ENCODE data around the gene NFATC2. TPM values are rescaled to one million over a fixed set of nuclear protein-coding genes. Genes with fewer than 3 reads are reported as not detected.

The NFATC2 gene
- total RNA-seq, 1 donor from 2014 or later, result 0.89 TPM

DNA sequence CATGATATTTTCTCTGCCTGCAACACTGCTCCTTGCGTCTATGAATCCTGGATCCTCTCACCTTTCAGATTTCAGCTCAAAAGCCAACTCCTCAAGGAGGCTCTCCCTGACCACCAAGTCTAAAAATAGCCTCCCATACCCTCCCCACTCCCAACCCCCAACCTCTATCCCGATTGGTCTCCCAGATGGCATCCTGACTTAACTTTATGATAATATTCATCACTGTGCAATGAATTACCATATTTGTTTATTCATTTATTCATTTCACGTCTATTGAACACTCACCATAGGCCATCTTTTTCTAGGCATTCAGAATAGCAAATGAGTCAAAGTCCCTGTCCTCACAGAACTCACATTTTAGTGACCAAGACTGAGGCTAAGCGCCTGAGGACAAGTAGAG, 42.6 kb upstream of the NFATC2 start:
- Mint-ChIP-seq H3K9me3 (ENCODE audit: unreplicated experiment) (no peaks in the 10 kb centered on the region), H3K27ac (ENCODE audit: unreplicated experiment) (no peak overlapping the region), H3K4me3 (ENCODE audit: unreplicated experiment) (no peak overlapping the region), H3K4me1 (ENCODE audit: unreplicated experiment) (peaks cover 6% of the 10 kb centered on the region), H3K36me3 (ENCODE audit: unreplicated experiment) (no peaks in the 10 kb centered on the region), H3K27me3 (ENCODE audit: unreplicated experiment) (no peaks in the 10 kb centered on the region)
- TF ChIP-seq, protein P1, sequence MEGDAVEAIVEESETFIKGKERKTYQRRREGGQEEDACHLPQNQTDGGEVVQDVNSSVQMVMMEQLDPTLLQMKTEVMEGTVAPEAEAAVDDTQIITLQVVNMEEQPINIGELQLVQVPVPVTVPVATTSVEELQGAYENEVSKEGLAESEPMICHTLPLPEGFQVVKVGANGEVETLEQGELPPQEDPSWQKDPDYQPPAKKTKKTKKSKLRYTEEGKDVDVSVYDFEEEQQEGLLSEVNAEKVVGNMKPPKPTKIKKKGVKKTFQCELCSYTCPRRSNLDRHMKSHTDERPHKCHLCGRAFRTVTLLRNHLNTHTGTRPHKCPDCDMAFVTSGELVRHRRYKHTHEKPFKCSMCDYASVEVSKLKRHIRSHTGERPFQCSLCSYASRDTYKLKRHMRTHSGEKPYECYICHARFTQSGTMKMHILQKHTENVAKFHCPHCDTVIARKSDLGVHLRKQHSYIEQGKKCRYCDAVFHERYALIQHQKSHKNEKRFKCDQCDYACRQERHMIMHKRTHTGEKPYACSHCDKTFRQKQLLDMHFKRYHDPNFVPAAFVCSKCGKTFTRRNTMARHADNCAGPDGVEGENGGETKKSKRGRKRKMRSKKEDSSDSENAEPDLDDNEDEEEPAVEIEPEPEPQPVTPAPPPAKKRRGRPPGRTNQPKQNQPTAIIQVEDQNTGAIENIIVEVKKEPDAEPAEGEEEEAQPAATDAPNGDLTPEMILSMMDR (IDR thresholded peaks at IDR 0.05), result no peak
- no peak for DNase-seq (ENCODE audit: extremely low spot score, unreplicated experiment)

DNA sequence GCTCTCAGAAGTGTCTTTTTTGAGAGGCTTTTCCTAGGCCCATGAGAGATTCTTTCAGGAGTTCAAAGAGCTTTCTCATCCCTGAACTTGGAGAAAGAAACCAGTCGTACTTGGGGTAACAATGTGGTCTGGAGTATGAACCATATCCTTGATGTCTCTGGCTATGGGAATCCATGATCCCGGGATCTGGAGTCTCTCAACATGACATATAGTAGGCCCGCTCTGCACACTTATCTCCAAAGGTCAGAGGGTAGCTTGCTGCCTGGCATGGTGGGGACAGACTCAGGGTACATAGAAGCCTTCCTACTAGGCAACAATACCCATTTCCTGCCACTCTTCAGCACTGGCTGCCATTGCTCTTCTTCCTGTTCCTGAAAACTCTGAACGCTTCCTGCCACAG, 42.2 kb upstream of the NFATC2 start:
- DNase-seq (ENCODE audit: extremely low spot score, unreplicated experiment), result no peak
- Mint-ChIP-seq H3K27ac (ENCODE audit: unreplicated experiment) (no peak overlapping the region), H3K4me1 (ENCODE audit: unreplicated experiment) (peaks cover 8% of the 10 kb centered on the region), H3K27me3 (ENCODE audit: unreplicated experiment) (no peaks in the 10 kb centered on the region), H3K36me3 (ENCODE audit: unreplicated experiment) (no peaks in the 10 kb centered on the region), H3K4me3 (ENCODE audit: unreplicated experiment) (no peak overlapping the region), H3K9me3 (ENCODE audit: unreplicated experiment) (no peaks in the 10 kb centered on the region)
- TF ChIP-seq, protein P1 (IDR thresholded peaks at IDR 0.05), result no peak

DNA sequence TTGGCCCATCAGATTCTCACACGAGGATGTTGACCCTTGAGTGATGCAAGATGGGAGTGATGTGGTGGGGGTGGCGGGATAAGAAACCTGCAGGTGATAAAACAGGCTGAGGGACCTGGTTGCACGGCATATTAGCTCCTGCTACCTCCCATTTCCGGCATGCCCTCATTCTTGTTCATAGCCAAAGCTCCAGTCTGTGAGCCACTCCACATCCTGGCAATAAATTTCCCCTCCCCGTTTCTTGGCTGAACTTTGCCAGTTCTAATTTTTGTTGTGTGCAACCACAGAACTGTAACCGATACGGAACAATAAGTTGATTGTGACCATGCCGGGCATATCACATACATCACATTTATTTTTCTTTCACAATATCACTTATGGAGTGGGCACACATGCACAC, 41.6 kb upstream of the NFATC2 start:
- no peak overlapping the region for H3K4me3 Mint-ChIP-seq (ENCODE audit: unreplicated experiment)
- H3K9me3 Mint-ChIP-seq (ENCODE audit: unreplicated experiment), result no peaks in the 10 kb centered on the region
- no peak overlapping the region for H3K27ac Mint-ChIP-seq (ENCODE audit: unreplicated experiment)

DNA sequence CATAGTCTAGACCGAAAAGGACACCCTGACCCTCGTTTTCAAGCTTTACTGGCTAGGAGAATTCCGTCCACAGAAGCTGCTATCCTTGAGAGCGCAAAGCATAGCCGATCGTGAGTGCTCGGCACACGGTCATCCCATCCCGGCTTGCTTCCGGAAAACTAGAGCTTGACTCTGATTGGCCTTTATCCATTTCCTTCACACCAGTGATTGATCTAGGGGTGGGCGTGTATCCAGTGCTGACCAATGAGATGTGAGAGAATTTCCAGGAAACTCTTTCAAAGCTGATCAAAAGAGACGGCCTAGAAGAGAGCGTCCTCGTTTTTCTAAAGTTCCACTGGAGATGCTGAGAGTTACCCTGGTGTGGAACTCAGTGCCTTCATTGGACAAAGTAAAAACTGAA, 41.0 kb upstream of the NFATC2 start:
- Mint-ChIP-seq H3K27ac (ENCODE audit: unreplicated experiment) (no peak overlapping the region), H3K36me3 (ENCODE audit: unreplicated experiment) (no peaks in the 10 kb centered on the region), H3K9me3 (ENCODE audit: unreplicated experiment) (no peaks in the 10 kb centered on the region), H3K27me3 (ENCODE audit: unreplicated experiment) (no peaks in the 10 kb centered on the region), H3K4me3 (ENCODE audit: unreplicated experiment) (no peak overlapping the region), H3K4me1 (ENCODE audit: unreplicated experiment) (peaks cover 17% of the 10 kb centered on the region)
- TF ChIP-seq, protein P1 (IDR thresholded peaks at IDR 0.05), result no peak
- no peak for DNase-seq (ENCODE audit: extremely low spot score, unreplicated experiment)

More for the DNA sequence above, 41.6 kb upstream of the NFATC2 start:
- TF ChIP-seq, protein P1 (IDR thresholded peaks at IDR 0.05), result no peak
- peaks cover 15% of the 10 kb centered on the region for H3K4me1 Mint-ChIP-seq (ENCODE audit: unreplicated experiment)
- DNase-seq (ENCODE audit: extremely low spot score, unreplicated experiment), result no peak
- H3K27me3 Mint-ChIP-seq (ENCODE audit: unreplicated experiment), result no peaks in the 10 kb centered on the region
- H3K36me3 Mint-ChIP-seq (ENCODE audit: unreplicated experiment), result no peaks in the 10 kb centered on the region

DNA sequence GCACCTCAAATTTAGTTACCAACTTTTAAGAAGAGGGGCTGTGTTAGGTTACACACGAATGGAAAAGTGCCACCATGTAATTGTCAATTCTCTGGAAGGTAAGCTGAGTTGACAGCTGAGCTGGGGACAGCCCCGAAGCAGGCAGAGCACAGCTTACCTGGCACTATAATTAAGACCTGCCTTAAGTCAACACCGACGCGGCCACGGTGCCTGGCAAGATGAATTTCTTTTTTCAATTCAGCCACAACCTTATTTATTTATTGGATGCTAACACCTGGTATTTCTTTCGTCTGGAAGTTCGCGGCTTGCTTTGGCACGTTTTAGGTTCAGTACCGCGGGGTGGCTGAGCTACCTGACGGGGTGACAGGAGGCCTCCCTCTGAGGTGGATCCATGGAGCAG, 40.6 kb upstream of the NFATC2 start:
- Mint-ChIP-seq H3K27me3 (ENCODE audit: unreplicated experiment) (no peaks in the 10 kb centered on the region), H3K4me1 (ENCODE audit: unreplicated experiment) (peaks cover 17% of the 10 kb centered on the region), H3K27ac (ENCODE audit: unreplicated experiment) (no peak overlapping the region), H3K9me3 (ENCODE audit: unreplicated experiment) (no peaks in the 10 kb centered on the region), H3K4me3 (ENCODE audit: unreplicated experiment) (no peak overlapping the region), H3K36me3 (ENCODE audit: unreplicated experiment) (no peaks in the 10 kb centered on the region)
- DNase-seq (ENCODE audit: extremely low spot score, unreplicated experiment), result no peak
- TF ChIP-seq, protein P1 (IDR thresholded peaks at IDR 0.05), result no peak

Data from osteocyte (in vitro differentiated cells).